ENCODE results near the gene SMCO2.

Gene SMCO2

DNA sequence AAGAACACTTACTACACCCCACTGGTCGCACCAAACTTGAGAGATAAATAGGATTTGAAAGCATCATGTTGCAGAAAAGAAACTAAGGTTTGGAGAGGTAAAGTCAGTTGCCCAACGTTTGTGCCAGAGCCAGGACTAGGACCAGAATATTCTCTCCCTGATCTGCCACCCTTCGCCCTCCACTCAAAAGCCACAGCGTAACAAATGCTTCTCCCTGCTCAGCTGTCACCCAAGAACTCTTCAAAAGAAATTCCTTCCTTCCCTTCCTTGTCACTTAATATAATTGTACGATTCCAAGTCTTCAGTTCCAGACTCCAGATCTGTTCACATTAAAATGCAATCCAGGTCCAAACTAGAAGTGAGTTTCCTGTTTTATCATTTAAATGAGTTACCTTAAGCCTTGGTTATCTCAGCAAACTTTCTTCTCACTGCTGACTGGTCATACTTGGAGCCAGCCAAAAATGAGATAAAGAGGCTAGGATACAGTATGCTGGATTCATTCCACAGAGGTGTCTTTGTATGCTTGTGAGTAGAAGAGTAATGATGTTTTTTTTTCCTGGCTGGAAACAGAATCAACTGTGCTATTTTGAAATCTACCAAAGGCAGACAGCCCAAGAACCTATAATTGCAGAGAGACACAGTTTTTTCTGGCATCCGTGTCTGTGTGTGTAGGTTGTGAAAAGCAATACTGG, 64.6 kb downstream of the SMCO2 start:
- TF ChIP-seq CTCF (IDR thresholded peaks at IDR 0.05; ENCODE audit: borderline replicate concordance, insufficient read depth, low read depth, low read length) = no peak
- no peak overlapping the region for H3K4me3 ChIP-seq (ENCODE audit: low read depth, low read length)

GRCh38 chr12:27511723-27512045, 65.1 kb downstream of the SMCO2 start:
- no peak overlapping the region for H3K4me3 ChIP-seq (ENCODE audit: low read depth, low read length)
- no peak for TF ChIP-seq CTCF (IDR thresholded peaks at IDR 0.05; ENCODE audit: borderline replicate concordance, insufficient read depth, low read depth, low read length)

DNA sequence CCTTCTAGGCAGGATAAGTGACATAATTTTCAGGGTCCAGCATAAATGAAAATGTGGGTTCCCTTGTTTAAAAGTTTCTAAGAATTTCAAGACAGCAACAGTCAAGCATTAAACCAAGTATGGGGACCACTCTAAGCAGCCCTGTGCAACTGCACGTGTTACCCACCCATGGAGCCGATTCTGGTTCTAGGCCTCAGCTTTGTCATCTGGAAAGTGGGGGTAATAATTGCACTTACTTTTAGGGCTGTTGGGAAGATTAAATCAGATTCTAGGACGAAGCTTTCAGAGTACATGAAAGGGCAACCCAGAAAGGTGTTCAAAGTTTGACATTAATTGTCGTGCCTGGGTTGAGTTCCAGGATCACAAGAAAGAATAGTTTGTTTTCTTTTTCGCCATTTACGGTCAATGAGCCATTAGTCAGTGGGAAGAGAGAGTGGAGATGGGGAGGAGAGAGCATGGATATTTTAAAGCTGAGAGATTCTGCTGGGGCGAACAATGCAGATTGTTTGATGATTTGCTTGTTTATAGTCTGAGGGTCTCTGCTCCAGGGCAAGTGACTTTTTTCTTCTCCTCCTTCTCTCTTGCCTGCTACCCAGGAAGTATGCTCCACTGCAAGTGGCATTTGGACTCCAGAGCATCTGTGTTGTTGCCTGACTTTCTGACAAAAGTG, 66.8 kb downstream of the SMCO2 start:
- TF ChIP-seq CTCF (IDR thresholded peaks at IDR 0.05; ENCODE audit: borderline replicate concordance, insufficient read depth, low read depth, low read length) = no peak
- H3K4me3 ChIP-seq (ENCODE audit: low read depth, low read length) = no peak overlapping the region

DNA sequence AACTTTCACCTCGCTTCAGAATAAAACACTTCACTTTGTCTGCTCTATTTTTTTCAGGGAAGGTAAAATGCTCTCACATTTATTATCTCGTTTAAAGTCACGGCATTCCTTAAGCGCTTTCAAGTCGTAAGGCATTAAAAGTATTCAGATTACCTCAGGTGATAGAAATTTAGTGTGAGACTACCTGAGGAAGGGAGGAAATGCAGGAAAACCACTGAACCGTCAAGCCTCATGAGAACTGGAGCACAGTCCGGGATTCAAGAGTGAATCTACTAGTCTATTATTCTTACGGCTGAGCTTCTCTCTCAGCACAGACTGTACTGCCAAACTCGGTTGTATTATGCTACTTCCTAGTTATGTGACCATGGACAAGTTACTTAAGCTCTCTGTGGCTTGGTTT, 69.1 kb downstream of the SMCO2 start:
- H3K4me3 ChIP-seq (ENCODE audit: low read depth, low read length) = no peak overlapping the region
- no peak for TF ChIP-seq CTCF (IDR thresholded peaks at IDR 0.05; ENCODE audit: borderline replicate concordance, insufficient read depth, low read depth, low read length)

GRCh38 chr12:27516625-27517024, 70.1 kb downstream of the SMCO2 start:
- no peak for TF ChIP-seq CTCF (IDR thresholded peaks at IDR 0.05; ENCODE audit: borderline replicate concordance, insufficient read depth, low read depth, low read length)
- no peak overlapping the region for H3K4me3 ChIP-seq (ENCODE audit: low read depth, low read length)

GRCh38 chr12:27517546-27517945, 71.0 kb downstream of the SMCO2 start:
- H3K4me3 ChIP-seq (ENCODE audit: low read depth, low read length) = no peak overlapping the region
- no peak for TF ChIP-seq CTCF (IDR thresholded peaks at IDR 0.05; ENCODE audit: borderline replicate concordance, insufficient read depth, low read depth, low read length)

Measured in GM12875 (cell line).